Gastrocnemius medialis (tissue), 4 donors: Measurements from ENCODE around the gene RUNX1.

Source experiments
- CTCF ChIP-seq, 5 experiments: fragments of 450-650 bp in 3 of 5; fragments of 200-600 bp in 2 of 5; sonication (generic) in 2 of 5; IDR thresholded peaks in 4 of 5; conservative IDR thresholded peaks in 1 of 5; 1 replicate in 4 of 5; 2 replicates in 1 of 5; pipeline ENCODE4 v1.5.1; 2016 to 2019; ENCODE audit warnings: antibody characterized with exemption in 5 of 5, mild to moderate bottlenecking in 3 of 5, moderate library complexity in 3 of 5
- POLR2A ChIP-seq, 2 donors: fragments of 450-650 bp; IDR thresholded peaks; one replicate each; pipeline ENCODE4 v1.6.1; 2017; ENCODE audit warnings: antibody characterized with exemption in 2 of 2, mild to moderate bottlenecking in 2 of 2, moderate library complexity in 2 of 2

- TF ChIP-seq CTCF (IDR thresholded peaks at IDR 0.05 in 4 of 5, conservative IDR thresholded peaks at IDR 0.05 in 1 of 5) = no peak
- TF ChIP-seq POLR2A (IDR thresholded peaks at IDR 0.05) = no peak
Measured at GRCh38 chr21:34835526-34835925, 213.6 kb downstream of the RUNX1 start.
